22Rv1 (cell line): ENCODE results near the gene ILRUN.
"Not testable (repeated sequence)": the region's sequence is repeated elsewhere in the genome, so short reads cannot be mapped to it uniquely, and the experiment has no call there.

Experiments used
- ZFX ChIP-seq: fragments of 450-650 bp; IDR thresholded peaks from 2 replicates; pipeline ENCODE4 v1.6.1; 2017; ENCODE audit warnings: antibody characterized with exemption, borderline replicate concordance
- TF ChIP-seq, protein P1 (sequence below): fragments of 450-650 bp; IDR thresholded peaks from 2 replicates; pipeline ENCODE4 v1.5.1; 2017; ENCODE audit warnings: mild to moderate bottlenecking

DNA sequence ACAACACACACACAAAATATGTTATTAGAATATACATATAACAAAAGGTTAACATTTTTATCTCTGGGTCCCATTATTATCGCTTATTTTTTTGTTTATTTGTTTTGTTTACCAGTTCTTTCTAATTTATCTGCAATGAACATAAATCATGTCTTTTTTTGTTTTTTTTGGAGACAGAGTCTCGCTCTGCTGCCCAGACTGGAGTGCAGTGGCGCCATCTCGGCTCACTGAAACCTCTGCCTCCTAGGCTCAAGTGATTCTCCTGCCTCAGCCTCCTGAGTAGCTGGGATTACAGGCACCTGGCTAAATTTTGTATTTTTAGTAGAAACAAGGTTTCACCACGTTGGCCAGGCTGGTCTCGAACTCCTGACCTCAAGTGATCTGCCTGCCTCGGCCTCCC, 16.3 kb downstream of the ILRUN start:
- TF ChIP-seq, protein P1, sequence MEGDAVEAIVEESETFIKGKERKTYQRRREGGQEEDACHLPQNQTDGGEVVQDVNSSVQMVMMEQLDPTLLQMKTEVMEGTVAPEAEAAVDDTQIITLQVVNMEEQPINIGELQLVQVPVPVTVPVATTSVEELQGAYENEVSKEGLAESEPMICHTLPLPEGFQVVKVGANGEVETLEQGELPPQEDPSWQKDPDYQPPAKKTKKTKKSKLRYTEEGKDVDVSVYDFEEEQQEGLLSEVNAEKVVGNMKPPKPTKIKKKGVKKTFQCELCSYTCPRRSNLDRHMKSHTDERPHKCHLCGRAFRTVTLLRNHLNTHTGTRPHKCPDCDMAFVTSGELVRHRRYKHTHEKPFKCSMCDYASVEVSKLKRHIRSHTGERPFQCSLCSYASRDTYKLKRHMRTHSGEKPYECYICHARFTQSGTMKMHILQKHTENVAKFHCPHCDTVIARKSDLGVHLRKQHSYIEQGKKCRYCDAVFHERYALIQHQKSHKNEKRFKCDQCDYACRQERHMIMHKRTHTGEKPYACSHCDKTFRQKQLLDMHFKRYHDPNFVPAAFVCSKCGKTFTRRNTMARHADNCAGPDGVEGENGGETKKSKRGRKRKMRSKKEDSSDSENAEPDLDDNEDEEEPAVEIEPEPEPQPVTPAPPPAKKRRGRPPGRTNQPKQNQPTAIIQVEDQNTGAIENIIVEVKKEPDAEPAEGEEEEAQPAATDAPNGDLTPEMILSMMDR: not testable (repeated sequence)
- TF ChIP-seq ZFX: not testable (repeated sequence)
